SKM-1 (cell line): Measurements from ENCODE around the gene SLC35F1.

Source experiments
- DNase-seq: peaks from one replicate; lab custom pipeline; 2025; ENCODE audit not compliant: unreplicated experiment; lab: John Stamatoyannopoulos, UW

SLC35F1 gene

DNA sequence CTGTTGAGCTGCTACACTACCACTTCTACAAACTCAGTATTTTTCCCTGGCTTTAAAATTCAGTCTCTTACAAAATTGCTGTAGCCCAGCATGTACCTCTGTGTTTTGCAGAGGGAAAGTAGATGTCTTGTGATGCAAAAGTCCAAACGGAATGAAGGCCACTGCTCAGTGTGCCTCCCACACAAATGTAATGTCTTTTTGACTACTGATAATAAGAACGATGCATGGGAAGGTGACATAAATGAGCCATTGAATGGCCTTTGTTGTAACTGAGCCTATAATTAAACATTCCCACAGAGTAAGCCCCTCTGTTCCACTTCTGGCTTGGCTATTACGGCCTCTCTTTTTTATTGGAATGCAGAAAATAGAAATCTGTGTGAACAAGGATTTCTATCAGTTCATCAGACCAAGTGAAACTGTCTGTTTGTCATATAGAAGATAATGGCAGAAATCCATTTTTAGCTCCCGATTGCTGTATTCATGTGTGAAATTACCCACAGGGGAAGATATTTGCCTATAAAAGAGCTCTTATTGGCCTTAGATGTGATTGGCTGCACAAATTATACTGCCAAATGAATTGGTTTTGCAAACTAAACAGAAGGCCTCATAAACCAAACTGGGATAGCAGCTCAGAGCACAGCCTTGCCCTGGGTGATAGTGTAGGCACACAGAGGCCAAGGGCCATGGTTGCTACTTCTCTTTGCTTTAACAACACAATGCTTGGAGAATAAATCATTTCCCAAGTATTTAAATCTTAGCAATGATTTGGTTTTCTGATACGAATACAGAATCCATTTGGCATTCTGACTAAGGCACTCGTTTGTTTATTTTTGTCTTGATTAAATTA is 399.6 kb downstream of the SLC35F1 start:
- no peak for DNase-seq

DNA sequence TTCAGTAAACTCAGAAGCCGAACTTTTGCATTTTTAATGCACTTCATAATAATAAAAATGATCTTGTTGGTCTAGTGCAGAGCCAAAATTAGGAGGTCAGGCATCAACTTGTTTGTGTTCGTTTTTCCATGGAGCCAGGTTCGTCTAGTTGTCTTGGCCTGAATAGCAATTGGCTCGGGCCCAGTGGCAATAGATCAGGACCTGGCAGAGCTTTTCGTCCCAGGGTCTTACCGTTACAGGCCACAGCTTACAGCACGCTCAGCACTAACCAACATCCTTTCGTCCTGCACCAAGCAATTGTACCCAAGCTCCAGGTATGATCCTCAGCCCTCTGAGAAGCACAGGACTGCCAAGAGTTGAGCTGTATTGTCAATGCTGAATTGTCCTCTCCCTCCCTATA is 400.5 kb downstream of the SLC35F1 start:
- DNase-seq = no peak

DNA sequence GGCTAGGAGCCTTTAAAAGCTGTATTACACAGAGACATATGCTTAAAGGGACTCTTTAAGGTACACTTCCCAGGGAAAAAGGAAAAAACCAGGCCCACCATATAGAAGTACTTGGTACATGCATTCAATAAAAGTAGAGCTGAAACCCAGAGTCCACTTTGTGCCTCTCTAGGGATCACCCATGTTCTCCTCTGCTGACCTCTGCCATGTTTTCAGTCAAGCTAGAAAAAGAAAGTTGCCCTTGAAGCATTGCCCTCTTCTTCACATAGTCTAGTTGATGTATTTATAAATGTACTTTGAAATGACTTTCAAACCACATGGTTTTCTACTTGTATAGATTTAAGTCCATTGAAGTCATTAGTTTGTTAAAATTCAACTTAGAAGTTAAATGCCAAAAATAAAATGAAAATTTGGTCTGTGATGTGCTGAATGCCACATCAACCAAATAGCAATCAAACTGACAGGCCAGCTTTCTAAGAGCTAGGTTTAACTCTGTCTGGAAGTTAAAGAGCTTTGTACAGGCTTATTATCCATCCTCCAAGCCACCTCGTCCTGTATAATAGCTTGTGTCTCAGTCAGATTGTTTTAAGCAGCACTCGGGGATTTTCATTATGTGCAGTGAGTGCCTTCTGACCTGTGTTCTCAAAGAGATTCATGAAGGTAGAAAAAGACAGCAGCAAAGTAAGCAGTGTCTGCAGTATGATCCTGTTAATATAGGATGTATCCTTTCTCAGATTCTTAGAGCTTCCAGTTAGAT is 402.5 kb downstream of the SLC35F1 start:
- DNase-seq = no peak

DNA sequence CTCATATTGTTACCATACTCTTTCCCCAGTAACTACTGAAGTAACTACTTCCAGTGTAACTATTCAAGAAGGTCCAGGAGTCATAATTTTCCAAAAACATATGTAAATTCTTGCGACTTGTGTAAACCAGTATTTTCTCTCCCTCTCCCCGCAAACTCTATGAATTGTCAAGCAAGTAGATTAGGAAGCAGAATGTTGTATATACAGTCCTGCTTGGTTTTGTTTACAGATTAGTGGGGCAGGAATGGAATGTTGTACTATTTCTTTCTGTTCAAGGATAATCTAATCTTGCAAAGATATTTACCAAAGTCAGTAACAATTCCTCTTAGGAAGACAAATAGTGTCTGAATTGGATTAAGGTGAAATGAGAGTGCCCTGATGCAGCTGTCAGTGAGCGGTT is 406.1 kb downstream of the SLC35F1 start:
- DNase-seq = no peak

DNA sequence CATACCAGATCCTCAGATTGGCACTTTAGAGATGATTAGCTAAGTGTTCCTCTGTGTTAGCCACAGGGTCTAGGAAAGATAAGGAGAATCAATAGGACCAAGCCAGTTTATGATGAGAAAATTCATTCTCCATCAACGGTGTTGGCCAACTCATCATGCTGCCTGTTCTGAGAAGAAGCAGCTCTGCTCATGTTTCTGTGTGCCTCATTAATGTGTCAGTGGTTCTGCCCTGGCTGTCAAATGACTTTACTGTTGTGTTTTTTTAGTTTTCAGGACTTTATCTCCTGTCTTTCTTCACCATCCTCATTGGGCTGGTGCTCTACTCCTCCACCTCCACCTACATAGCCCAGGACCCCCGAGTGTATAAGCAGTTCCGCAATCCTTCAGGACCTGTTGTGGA is 406.7 kb downstream of the SLC35F1 start:
- DNase-seq = no peak

DNA sequence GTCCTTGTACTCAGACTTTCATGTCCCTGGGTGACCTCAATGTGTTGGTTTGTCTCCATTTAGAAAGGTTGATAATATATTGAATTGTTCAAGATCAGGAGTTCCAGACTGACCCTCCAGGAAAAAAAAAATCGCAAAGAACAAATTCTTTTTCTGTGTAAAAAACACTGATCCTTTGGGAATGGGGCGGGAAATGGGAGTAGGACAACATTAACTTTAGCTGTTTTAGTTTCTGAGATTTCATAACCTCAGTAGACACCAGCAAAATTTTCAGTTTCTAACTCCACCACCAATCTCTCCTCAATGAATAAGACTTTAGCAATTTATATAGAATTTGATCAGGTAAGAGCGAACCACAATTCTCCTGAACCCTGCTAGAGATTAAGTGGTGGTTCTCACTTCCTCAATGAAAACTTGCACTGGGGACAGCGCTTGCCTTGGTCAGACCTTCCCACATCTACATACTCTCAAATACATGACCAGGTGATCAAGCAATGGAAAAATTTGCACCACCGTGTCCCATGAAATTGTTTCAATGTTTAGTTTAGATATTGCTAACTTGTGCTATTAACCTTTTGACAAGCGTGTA is 409.8 kb downstream of the SLC35F1 start:
- no peak for DNase-seq

DNA sequence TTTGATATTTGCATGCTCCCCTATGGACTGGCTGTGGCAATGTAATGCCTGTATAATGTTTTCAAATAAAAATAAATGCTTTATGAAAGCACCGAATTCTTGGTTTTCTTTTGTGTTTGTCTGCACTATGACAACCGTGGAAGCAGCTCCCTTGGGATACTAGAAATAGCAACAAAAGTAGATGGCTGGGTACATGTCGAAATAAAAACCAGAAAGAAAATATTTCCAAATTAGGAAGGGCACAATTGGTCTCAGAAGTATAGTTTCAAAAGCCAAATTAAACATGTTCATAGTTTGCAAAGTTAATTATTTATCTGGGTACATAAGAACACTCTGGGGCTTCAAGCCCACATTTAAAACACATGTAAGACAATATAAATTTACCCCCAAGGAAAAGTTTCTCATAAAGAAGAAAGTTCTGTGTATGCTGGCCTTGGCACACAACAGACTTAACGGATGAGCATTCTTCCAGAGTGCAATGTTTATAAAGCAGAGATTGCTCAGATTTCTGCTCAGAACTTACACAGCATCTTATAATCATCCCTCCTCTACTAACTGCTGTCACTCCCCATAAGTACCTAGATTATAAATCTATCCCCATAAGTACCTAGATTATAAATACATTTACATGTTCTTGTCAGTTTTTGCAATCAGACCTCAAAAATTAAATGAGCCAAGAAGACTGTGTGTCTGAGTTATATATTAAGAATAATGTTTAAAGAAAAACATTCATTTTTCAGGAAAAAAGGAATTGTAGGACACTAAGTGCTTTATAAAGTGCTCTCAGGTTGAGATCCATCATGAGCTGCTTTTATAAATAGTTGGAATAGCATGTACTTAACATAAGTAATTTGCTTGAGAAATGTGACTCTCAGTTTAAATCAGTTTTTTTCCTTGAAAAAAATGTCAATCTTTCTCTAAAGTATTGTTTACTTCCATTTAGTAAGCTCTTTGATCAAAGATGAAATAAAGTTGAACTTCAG is 410.8 kb downstream of the SLC35F1 start:
- DNase-seq = no peak

DNA sequence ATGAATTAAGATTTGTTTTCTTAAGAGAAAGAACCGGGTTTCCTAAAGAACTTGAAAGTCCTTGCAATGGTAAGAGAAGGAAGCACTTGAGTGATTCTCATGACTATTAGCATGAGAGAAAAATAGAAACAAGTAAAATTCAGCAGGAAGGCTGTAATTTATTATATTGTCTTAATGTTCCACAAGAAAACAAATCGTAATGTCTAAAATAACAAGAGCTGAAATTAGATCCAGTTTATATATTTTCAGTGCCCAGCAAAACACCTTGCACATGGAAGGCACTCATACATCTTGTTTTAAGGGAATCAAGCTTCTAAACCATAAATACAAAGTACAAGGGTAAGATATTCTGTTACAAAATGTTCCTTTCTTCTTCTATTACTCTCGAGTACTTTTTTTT is 411.6 kb downstream of the SLC35F1 start:
- DNase-seq = no peak

DNA sequence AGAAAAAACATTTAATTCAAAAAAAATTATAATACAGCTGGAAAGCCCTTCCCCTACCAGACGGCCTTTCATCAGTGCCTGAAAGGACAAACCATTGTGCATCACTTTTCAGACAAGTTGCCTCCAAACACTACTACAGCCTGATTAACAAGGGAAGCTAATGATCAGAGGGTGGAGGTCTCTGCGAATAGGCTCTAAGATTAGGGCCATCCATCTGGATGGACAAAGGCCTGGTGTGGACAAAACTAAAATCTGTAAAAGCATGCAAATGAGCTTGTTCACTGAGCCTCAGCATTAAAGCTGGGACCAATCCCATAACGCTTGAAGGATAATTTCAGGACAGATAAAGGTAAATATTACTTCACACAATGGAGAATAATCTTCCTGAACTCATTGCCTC is 412.4 kb downstream of the SLC35F1 start:
- DNase-seq = no peak

DNA sequence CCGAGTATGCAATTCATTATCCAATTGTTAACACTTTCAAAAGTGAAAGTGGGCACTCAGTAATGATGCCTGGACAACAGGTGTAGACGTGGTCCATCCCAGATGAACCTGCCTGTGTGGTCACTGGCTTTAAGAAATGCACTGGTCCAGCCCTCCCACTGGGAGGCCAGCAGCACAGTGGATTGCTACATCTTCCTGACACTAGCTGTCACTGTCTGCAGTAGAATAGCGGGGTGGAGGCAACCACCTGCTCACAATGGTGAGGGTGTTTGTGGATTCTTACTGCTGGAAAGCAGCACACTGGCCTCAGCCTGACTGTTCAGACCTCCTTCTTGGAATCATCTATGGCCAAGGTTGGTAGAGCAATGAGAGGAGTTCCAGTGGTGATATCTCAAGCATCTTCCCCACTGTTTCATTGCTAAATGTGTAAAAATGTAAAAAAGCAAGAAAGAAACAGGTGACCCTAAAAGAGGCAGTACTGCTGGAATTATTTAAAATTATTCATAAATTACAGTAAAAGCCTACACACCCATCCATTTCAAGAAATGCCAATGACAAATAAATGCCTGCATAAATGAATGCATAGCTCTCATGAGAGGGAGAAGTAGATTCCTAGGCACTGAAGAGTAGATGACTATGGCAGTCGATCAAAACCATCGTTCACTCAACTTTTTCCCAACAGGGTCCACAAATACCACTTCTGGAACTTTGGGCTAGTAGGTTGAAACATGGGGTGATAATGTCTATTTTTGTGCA is 413.0 kb downstream of the SLC35F1 start:
- no peak for DNase-seq

DNA sequence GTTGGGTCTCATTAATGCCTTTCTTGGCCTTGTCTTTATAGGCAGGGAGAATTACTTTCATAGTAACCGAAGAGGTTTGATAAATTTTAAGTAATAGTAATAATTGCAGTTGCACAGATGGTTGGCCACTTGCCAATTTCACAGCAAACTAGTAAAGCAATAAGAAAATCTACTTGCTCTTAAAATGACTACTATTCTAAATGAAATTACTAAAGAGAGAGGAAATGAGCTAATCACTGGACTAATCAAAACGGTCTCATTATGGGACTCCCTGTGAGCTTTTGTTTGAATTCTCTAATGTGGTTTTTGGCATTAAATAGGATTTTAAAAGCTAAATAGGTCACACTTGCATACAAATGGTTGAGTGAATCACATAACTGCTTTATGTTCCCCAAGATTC is 413.6 kb downstream of the SLC35F1 start:
- DNase-seq = no peak

DNA sequence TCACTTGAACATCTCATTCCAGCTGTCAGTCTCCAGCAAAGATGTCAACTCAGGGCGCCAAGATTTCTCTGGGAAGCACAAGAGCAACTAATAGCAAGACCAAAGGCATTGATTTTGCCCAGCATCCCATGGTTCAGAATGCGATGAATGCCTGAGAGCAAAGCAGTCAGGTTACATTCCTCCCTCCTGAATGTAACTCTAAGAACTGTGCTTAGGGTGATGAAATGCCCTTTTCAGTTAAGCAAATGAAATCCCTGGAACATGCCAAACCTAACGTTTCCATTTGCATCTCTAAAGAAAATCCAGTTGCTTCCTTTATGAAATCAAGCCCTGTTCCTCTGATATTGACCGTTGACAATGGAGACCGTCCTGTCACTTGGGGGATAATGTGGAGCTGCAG is 417.1 kb downstream of the SLC35F1 start:
- no peak for DNase-seq

DNA sequence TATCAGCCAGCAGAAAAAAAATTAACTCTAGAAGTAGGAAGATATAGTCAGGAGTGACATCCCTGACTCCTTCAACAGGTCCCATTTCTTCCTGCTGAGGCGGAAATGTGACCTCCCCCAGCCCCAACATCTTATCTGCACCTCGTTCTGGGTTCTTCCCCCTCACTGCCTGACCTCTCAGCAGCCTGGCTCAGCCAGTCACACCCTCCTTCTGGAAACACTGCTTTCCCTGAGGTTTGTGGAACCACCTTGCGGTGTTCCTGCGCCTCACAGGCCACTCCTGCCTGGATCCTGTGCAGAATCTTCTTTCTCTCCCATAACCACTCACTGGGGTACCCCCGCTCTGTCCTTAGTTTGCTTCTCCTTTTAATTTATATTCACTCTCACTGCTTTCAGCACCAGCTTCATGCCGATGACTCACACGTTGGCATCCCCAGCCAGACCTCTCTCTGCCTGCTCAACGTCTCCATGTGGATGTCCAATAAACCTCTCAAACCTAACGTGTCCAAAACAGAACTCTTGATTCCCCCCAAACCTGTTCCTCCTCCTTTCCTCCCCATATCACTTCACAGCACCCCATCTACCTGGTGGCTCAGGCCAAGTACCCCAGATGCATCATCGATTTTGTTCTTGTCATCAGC is 418.3 kb downstream of the SLC35F1 start:
- no peak for DNase-seq

DNA sequence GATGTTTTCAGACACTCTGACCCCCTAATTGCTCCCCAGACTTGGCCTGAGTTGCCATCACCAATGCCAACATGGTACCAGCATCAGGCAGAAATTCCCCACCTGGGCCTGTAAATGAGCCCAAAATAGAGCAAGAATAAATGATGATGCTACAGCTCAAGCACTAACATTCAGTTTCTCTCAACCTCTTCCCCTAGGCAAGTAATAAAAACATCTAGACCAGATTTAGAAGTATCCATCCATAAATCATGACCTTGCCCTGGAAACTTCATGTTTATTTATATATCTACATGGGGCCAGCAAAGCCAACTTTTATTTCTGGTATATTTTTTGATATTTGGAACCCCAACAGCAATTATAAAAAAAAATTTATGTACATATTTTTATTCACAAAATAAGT is 419.6 kb downstream of the SLC35F1 start:
- no peak for DNase-seq

DNA sequence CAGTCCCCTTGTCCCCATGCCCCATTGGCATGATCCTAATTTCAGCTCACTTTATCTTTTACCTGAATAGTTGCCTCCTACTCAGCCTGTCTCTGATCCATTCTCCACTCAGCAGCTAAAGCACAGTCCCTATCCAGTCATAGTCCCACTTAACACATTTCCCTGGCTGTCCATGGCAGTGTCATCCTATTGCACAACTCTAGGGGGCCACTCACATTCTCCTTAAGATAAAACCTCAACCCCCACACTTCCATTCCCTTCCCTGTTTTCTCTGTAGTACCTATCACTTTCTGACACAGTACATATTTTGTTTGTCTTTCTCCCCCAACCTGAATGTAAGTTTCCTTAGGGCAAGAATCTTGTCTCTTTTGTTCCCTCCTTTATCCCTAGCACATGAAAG is 420.2 kb downstream of the SLC35F1 start:
- DNase-seq = no peak

DNA sequence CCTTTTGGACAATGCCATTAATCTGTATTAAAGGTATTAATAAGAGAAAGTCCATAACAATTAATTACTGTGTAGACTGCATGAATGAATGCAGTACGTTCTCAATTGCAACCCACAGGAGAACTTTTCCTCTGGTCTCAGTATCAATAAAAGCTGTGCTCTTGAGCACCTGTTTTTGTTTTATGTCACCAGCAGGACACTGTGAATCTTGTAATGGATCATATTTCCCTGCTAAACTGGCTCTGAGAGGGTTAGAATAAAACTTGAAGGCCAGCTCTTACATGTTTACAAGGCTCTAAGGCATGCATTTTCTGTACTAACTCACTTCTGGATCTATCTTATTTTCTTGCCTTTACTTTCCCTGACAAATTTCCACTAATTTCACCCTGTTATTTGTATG is 426.7 kb downstream of the SLC35F1 start:
- no peak for DNase-seq

DNA sequence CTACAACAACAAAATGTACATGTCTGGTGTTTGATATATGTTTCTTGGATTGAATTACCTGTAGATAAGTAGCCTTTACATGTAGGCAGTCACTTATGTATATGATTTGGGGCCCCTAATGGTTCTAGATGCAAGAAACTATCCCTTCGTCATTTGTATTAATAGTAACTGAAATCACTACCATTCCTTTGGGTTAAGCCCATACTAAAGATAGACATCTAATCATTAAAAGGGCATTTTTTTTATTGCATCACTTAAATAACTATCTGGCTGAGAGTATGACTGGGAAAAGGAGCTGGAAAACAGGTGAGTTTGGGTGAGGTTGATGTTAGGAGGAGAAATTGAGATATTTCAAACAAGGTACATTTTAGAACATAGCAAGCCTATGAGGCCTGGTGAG is 427.6 kb downstream of the SLC35F1 start:
- DNase-seq = no peak

DNA sequence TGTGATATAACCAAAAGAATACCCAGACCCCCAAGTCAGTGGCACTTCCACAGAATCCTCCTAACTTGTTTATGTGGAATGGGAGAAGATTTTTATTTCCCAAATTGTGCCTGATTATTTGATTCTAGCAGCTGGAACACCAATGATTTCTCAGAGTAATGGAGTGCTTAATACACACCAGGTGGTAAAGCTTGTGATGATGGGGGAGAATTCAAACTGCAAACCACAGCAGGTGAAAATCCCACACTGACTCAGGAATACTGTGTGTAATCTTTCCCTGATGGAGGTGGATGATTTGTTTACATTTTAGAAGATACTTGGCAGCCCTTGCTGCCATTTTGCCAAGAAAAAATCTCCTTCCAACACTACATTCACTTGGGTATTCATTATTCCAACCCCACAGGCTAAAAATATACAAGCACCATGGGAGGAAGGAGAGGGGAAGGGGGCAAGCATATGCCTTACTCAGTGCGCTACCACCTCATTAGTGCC is 428.3 kb downstream of the SLC35F1 start:
- DNase-seq = no peak

DNA sequence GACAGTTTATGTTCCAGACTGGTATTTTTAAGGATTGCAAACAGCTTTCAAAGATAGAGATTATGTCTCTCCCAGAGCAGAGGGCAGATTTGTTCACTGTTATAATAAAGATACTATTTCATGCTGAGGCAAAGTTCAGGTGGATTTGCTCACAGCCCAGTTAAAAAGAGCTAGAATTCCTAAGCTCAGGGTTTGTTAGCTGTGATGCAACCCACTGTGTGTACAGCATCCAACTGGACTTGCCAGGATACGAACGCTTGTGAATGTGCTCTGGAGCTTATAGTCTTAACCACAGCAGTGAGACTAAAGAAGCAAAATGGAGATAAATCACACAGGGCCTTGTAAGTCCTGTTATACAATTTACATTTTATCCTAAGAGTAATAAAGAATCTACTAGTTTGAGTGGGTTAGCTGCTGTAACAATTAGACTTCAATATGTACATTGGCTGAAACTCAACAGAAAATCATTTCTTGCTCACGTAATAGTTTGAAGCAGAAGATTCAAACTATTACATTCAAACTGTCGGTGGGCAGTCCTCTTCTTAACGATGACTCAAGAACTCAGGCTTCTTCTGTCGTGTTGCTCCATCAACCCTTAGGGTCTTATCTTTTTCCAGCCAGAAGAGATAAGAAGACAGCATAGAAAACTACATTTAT is 437.1 kb downstream of the SLC35F1 start:
- no peak for DNase-seq
